Measurements from ENCODE around the gene NSUN4. TPM values are rescaled to one million over a fixed set of nuclear protein-coding genes. Genes with fewer than 3 reads are reported as not detected.
A peak's percentile ranks its signal among the peaks of the same experiment; 100 is the strongest.

The NSUN4 gene
- total and polyA plus RNA-seq, 10 of the 15 experiments (the other 5 are each of a cell fraction or from before 2014, with no cell fraction given), result 22.1 to 80.2 (median 29.6) TPM

DNA sequence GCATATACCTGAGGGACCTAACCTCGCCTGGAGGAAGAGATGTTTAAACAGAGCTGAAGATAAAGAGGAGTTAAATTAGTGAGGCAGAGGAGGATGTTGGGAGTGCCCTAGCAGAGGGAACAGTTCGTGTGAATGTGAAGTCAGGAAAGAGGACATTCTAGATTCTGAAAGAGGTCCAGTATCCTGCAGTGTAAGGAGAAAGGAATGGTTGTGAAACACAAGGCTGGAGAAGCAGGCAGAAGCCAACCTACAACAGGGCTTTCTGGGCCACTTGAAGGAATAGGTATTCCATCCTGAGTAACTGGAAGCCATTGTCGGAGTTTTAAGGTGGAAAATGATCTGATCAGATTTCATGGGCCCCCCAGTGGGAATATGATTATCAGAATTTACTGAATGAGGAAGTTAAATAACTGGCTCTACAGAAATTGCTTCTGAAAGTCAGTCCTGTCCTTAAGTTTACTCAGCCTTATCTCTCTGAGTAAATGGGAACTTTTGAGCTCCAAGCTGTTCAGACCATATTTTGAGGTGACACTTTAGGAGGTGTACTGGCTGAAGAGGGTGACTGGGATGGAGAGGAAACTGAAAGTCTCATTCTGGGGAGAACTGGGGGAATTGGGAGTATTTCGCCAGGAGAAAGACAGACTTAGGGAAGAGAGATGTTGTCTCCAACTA is 29.1 kb downstream of the NSUN4 start:
- RAD21 ChIA-PET (ENCODE audit: unreplicated experiment), result no interaction called here
- peak; percentile 13 for ATAC-seq
- no peak for DNase-seq (ENCODE audit: low read depth, low spot score)
- H3K27me3 ChIP-seq (replicated peaks in 1 of 2; ENCODE audit: control insufficient read depth in 2 of 2, insufficient read depth in 2 of 2, low read length in 1 of 2), result no peaks in the 10 kb centered on the region
- CTCF ChIA-PET, result interaction anchor here (0.7 kb wide), 1 partner anchor 203 kb away, joined by 3 read pairs; no protein-coding TSS in a partner anchor
- peak overlapping the region; percentile 47 for H2AFZ ChIP-seq (ENCODE audit: control insufficient read depth, low read depth, low read length)
- peaks cover 25% of the 10 kb centered on the region for H3K4me1 ChIP-seq (ENCODE audit: control insufficient read depth, insufficient read depth, low read length)
- peaks cover 5 to 9% of the 10 kb centered on the region in 2 experiments; a peak in 3 of 4 replicates for H3K36me3 ChIP-seq (ENCODE audit: control insufficient read depth in 2 of 2, insufficient read depth in 2 of 2, low read length in 1 of 2)
- peak overlapping the region; percentile 38; the same call in 1 of the 2 replicates for H3K27ac ChIP-seq (ENCODE audit: control insufficient read depth, insufficient read depth)
- no peak overlapping the region for H3K4me3 ChIP-seq
- 47% methylated on average over 4 of the region's 4 CpGs for WGBS (ENCODE audit: insufficient coverage, insufficient replicate concordance, low lambda C conversion rate, missing lambda C conversion rate)
- TF ChIP-seq TCF7 (IDR thresholded peaks at IDR 0.05; ENCODE audit: borderline replicate concordance) (no peak), FOS (IDR thresholded peaks at IDR 0.05; ENCODE audit: borderline replicate concordance, extremely low read depth, insufficient read length) (no peak)
- intact Hi-C loops (cut with micrococcal nuclease; ENCODE audit: unreplicated experiment), result no loop called here
- SMC1A ChIA-PET (ENCODE audit: uncharacterized antibody, unreplicated experiment), result no interaction called here
- BruUV-seq (replicated peaks), result TSS peak; percentile 23
- in situ Hi-C loops (cut with MboI), result no loop called here
- H4K20me1 ChIP-seq (ENCODE audit: control insufficient read depth, insufficient read depth), result no peaks in the 10 kb centered on the region
- H3K4me2 ChIP-seq (ENCODE audit: control insufficient read depth, insufficient read depth), result no peak overlapping the region
- POLR2A ChIA-PET, result no interaction called here
- no peaks in the 10 kb centered on the region for H3K9me3 ChIP-seq (replicated peaks; ENCODE audit: control insufficient read depth, insufficient read depth, low read length)
- no peak overlapping the region; the same call in 1 of the 2 replicates for H3K9ac ChIP-seq (ENCODE audit: control insufficient read depth, insufficient read depth, low read length)
- no peak for FAIRE-seq
- H3K79me2 ChIP-seq (ENCODE audit: control insufficient read depth, insufficient read depth, low read length), result no peaks in the 10 kb centered on the region

DNA sequence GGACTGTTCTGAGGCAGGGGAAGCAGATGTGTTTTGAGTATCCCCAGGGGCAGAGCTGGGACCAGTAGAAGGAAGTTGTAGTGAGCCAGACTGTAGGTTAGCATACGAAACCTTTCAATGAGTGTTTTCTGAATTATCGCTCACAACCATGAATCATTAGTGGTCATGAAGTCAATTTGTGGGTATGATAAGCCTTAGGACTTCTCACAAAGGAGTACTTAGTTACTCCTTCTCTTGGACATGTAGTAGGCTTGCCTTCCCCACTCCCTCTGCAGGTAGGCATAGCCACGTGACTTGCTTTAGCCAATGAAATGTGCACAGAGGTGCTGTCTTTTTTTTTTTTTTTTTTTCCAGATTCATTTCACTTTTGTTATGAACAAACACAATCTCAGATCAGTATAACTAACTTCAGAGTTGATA is 29.6 kb downstream of the NSUN4 start:
- FAIRE-seq, result no peak
- RAD21 ChIA-PET (ENCODE audit: unreplicated experiment), result interaction anchor here (0.6 to 0.7 kb wide), 2 partner anchors 63 to 126 kb away, joined by 3 read pairs; no protein-coding TSS in a partner anchor
- intact Hi-C loops (cut with micrococcal nuclease; ENCODE audit: unreplicated experiment), result no loop called here
- peak; percentile 77 for ATAC-seq
- in situ Hi-C loops (cut with MboI), result no loop called here
- H2AFZ ChIP-seq (ENCODE audit: control insufficient read depth, low read depth, low read length), result peak overlapping the region; percentile 47
- H3K27me3 ChIP-seq (replicated peaks in 1 of 2; ENCODE audit: control insufficient read depth in 2 of 2, insufficient read depth in 2 of 2, low read length in 1 of 2), result no peaks in the 10 kb centered on the region
- H3K4me3 ChIP-seq, result no peak overlapping the region
- SMC1A ChIA-PET (ENCODE audit: uncharacterized antibody, unreplicated experiment), result no interaction called here
- no peaks in the 10 kb centered on the region for H4K20me1 ChIP-seq (ENCODE audit: control insufficient read depth, insufficient read depth)
- H3K27ac ChIP-seq (ENCODE audit: control insufficient read depth, insufficient read depth), result peak overlapping the region; percentile 38; the same call in 1 of the 2 replicates
- H3K4me1 ChIP-seq (ENCODE audit: control insufficient read depth, insufficient read depth, low read length), result peaks cover 25% of the 10 kb centered on the region
- H3K9me3 ChIP-seq (replicated peaks; ENCODE audit: control insufficient read depth, insufficient read depth, low read length), result no peaks in the 10 kb centered on the region
- DNase-seq (ENCODE audit: low read depth, low spot score), result peak; percentile 37
- no peak overlapping the region; the same call in 1 of the 2 replicates for H3K9ac ChIP-seq (ENCODE audit: control insufficient read depth, insufficient read depth, low read length)
- CTCF ChIA-PET, result interaction anchor here (0.7 kb wide), 1 partner anchor 204 kb away, joined by 3 read pairs; no protein-coding TSS in a partner anchor
- H3K36me3 ChIP-seq (ENCODE audit: control insufficient read depth in 2 of 2, insufficient read depth in 2 of 2, low read length in 1 of 2), result peaks cover 4 to 9% of the 10 kb centered on the region in 2 experiments; a peak in 3 of 4 replicates
- POLR2A ChIA-PET, result no interaction called here
- no TSS peak for BruUV-seq (replicated peaks)
- H3K79me2 ChIP-seq (ENCODE audit: control insufficient read depth, insufficient read depth, low read length), result no peaks in the 10 kb centered on the region
- WGBS (ENCODE audit: insufficient coverage, insufficient replicate concordance, low lambda C conversion rate, missing lambda C conversion rate), result 0% methylated on average over 3 of the region's 3 CpGs
- no peak overlapping the region for H3K4me2 ChIP-seq (ENCODE audit: control insufficient read depth, insufficient read depth)
- TF ChIP-seq, protein P1, sequence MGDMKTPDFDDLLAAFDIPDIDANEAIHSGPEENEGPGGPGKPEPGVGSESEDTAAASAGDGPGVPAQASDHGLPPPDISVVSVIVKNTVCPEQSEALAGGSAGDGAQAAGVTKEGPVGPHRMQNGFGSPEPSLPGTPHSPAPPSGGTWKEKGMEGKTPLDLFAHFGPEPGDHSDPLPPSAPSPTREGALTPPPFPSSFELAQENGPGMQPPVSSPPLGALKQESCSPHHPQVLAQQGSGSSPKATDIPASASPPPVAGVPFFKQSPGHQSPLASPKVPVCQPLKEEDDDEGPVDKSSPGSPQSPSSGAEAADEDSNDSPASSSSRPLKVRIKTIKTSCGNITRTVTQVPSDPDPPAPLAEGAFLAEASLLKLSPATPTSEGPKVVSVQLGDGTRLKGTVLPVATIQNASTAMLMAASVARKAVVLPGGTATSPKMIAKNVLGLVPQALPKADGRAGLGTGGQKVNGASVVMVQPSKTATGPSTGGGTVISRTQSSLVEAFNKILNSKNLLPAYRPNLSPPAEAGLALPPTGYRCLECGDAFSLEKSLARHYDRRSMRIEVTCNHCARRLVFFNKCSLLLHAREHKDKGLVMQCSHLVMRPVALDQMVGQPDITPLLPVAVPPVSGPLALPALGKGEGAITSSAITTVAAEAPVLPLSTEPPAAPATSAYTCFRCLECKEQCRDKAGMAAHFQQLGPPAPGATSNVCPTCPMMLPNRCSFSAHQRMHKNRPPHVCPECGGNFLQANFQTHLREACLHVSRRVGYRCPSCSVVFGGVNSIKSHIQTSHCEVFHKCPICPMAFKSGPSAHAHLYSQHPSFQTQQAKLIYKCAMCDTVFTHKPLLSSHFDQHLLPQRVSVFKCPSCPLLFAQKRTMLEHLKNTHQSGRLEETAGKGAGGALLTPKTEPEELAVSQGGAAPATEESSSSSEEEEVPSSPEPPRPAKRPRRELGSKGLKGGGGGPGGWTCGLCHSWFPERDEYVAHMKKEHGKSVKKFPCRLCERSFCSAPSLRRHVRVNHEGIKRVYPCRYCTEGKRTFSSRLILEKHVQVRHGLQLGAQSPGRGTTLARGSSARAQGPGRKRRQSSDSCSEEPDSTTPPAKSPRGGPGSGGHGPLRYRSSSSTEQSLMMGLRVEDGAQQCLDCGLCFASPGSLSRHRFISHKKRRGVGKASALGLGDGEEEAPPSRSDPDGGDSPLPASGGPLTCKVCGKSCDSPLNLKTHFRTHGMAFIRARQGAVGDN (IDR thresholded peaks at IDR 0.05), result peak; percentile 76; the same call in 1 of the 2 replicates
- peak; percentile 71 for TF ChIP-seq ZNF384 (IDR thresholded peaks at IDR 0.05; ENCODE audit: borderline replicate concordance, low read depth, low read length)
- peak; percentile 48; the same call in 1 of the 2 replicates for TF ChIP-seq RUNX3 (IDR thresholded peaks at IDR 0.05; ENCODE audit: low read length)
- TF ChIP-seq ZZZ3 (IDR thresholded peaks at IDR 0.05; ENCODE audit: control insufficient read depth, insufficient read length, low read depth), result no peak
- TF ChIP-seq JUNB (IDR thresholded peaks at IDR 0.05), result peak; percentile 70
- 0 out of 2 replicates have a peak, but pooled peaks have one; percentile 33 for TF ChIP-seq EED (IDR thresholded peaks at IDR 0.05; ENCODE audit: low read depth)
- no peak for TF ChIP-seq SMAD1 (IDR thresholded peaks at IDR 0.05; ENCODE audit: low read depth, partially characterized antibody)
- no peak for TF ChIP-seq TARDBP (IDR thresholded peaks at IDR 0.05; ENCODE audit: borderline replicate concordance)
- TF ChIP-seq MTA2 (IDR thresholded peaks at IDR 0.05; ENCODE audit: low read depth), result 0 out of 2 replicates have a peak, but pooled peaks have one; percentile 33
- no peak for TF ChIP-seq DPF2 (IDR thresholded peaks at IDR 0.05)
- no peak for TF ChIP-seq BRCA1 (IDR thresholded peaks at IDR 0.05; ENCODE audit: low read depth, low read length)
- TF ChIP-seq FOXK2 (IDR thresholded peaks at IDR 0.05), result no peak
- TF ChIP-seq IRF4 (IDR thresholded peaks at IDR 0.05; ENCODE audit: low read depth, low read length), result peak; percentile 38; the same call in 1 of the 2 replicates

Measured in GM12878 (cell line).